Skeletal muscle satellite cell (primary cell): ENCODE results near the gene GNB1.
A peak's percentile ranks its signal among the peaks of the same experiment; 100 is the strongest.

Source experiments
- H3K27me3 ChIP-seq: 2 replicates; pipeline ENCODE4 v1.7.0; 2013; ENCODE audit warnings: low read length; ENCODE audit not compliant: control insufficient read depth, insufficient read depth
- H3K36me3 ChIP-seq: 2 replicates; pipeline ENCODE4 v1.7.0; 2013; ENCODE audit warnings: mild to moderate bottlenecking, control low read depth, low read length; ENCODE audit not compliant: insufficient read depth
- H3K4me1 ChIP-seq: 2 replicates; pipeline ENCODE4 v1.7.0; 2013; ENCODE audit warnings: low read length; ENCODE audit not compliant: control insufficient read depth, insufficient read depth
- H3K4me2 ChIP-seq: 2 replicates; pipeline ENCODE4 v1.7.0; 2013; ENCODE audit warnings: mild to moderate bottlenecking, low read length
- H3K4me3 ChIP-seq: 2 replicates; pipeline ENCODE4 v1.7.0; 2013; ENCODE audit warnings: low read length
- H3K9ac ChIP-seq: 2 replicates; pipeline ENCODE4 v1.7.0; 2013; ENCODE audit warnings: mild to moderate bottlenecking, low read depth, low read length, moderate library complexity
- H3K9me3 ChIP-seq: replicated peaks from 2 replicates; pipeline ENCODE4 v1.7.0; 2013; ENCODE audit warnings: mild to moderate bottlenecking, control low read depth, low read length

Gene GNB1

GRCh38 chr1:1900883-1901640 is 10.2 kb upstream of the GNB1 start:
- no peak overlapping the region for H3K4me3 ChIP-seq
- H3K4me2 ChIP-seq = no peak overlapping the region
- no peaks in the 10 kb centered on the region for H3K36me3 ChIP-seq
- H3K9ac ChIP-seq = no peak overlapping the region
- H3K9me3 ChIP-seq = no peaks in the 10 kb centered on the region
- H3K27me3 ChIP-seq = no peaks in the 10 kb centered on the region
- no peaks in the 10 kb centered on the region for H3K4me1 ChIP-seq

DNA sequence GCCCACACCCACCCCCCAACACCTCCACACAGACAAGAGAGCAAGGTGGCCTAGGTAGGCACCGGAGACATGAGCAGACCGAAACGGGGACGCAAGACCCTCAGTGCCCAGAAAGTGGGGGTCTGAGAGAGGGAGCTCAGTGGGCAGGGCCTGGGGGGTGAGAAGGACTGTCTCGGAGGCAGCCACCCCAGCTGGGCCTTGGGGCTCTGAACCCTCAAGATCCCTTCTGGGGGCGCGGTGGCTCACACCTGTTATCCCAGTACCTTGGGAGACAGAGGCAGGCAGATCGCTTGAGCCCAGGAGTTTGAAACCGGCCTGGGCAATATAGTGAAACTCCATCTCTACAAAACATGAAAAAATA is 9.1 kb upstream of the GNB1 start:
- Histone ChIP-seq H3K4me2 (no peak overlapping the region), H3K9ac (no peak overlapping the region), H3K4me3 (no peak overlapping the region), H3K9me3 (no peaks in the 10 kb centered on the region), H3K4me1 (no peaks in the 10 kb centered on the region), H3K36me3 (no peaks in the 10 kb centered on the region), H3K27me3 (no peaks in the 10 kb centered on the region)

DNA sequence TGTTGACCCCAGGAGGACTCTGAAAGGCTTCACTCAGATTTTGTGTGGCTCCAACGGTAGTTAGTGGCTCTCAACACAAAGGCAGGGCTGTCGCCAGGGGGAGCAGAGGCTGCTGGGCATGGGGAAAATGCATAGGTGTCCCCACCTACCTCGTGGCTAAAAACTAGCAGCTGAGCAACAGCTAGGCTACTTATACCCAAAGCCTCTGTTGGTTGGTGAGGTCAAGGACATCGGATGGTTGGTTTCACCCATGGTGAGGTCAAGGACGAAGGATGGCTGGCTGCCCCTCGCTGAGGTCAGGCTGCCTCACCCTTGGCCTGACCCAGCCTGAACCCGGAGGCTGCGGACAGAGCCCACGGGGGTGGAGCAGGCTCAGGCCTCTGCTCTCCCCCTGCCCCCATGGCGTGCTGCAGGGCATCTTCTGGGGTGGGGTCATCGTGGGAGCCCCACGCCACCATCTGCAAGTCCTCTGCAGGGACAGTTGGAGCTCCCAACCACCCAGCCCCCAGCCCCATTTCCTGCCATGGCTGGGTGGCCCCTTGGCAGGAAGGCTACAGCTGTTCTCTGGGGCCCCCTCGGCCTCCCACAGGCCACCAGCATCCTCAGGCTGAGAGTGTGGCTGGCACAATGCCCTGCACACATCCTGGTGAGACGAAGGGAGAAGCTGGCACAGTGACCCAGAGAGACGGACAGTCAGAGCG is 8.5 kb upstream of the GNB1 start:
- Histone ChIP-seq H3K36me3 (no peaks in the 10 kb centered on the region), H3K9ac (no peak overlapping the region), H3K9me3 (no peaks in the 10 kb centered on the region), H3K4me3 (no peak overlapping the region), H3K4me2 (no peak overlapping the region), H3K27me3 (no peaks in the 10 kb centered on the region), H3K4me1 (peaks cover 4% of the 10 kb centered on the region)

DNA sequence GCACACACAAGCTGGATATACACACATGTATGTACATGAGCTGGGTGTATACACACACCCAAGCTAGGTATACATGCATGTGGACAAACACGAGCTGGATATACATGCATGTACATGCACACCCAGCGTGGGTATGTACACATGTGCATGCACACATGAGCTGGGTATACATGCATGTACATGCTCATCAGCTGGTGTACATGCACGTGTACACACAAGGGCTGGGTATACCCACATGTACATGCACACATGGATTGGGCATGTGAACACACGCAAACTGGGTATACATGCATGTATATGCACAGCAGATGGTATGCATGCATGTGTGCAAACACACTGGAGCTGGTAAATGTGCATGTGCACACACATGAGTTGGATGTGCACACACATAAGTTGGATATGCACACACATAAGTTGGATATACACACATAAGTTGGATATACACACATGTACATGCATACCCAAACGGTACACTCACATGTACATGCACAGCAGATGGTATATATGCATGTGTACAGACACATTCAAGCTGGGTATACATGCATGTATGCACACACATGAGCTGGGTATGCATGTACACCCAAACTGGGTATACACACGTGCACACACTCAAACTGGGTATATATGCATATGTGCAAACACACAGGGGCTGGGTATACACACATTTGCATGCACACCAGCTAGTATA is 7.5 kb upstream of the GNB1 start:
- Histone ChIP-seq H3K4me3 (no peak overlapping the region), H3K27me3 (no peaks in the 10 kb centered on the region), H3K9me3 (no peaks in the 10 kb centered on the region), H3K36me3 (no peaks in the 10 kb centered on the region), H3K4me2 (no peak overlapping the region), H3K9ac (no peak overlapping the region), H3K4me1 (peaks cover 5% of the 10 kb centered on the region)

- Histone ChIP-seq H3K9ac (no peak overlapping the region), H3K9me3 (no peaks in the 10 kb centered on the region), H3K27me3 (no peaks in the 10 kb centered on the region), H3K4me2 (no peak overlapping the region), H3K4me3 (no peak overlapping the region), H3K36me3 (no peaks in the 10 kb centered on the region), H3K4me1 (peaks cover 15% of the 10 kb centered on the region)
Measured at GRCh38 chr1:1895456-1896336, 4.8 kb upstream of the GNB1 start.

DNA sequence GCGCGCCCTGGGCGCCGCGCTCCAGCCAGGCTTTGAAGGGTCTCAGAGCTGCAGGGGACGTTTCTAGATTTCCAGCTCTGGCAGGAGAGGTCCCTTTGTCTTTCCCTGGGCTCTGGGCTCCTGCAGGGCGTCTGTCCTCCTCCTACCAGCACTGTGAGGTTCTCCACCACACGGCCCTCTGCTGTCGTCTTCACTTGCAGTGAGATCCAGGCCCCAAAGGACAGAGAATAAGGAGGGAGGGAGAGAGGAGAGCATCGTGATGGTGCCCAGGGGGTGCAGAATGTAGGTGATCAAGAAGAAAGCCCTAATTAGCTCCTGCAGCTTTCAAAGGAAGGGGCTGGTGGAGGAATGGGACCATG is 4.2 kb upstream of the GNB1 start:
- Histone ChIP-seq H3K36me3 (no peaks in the 10 kb centered on the region), H3K9me3 (no peaks in the 10 kb centered on the region), H3K4me3 (no peak overlapping the region), H3K27me3 (no peaks in the 10 kb centered on the region), H3K4me1 (peaks cover 15% of the 10 kb centered on the region), H3K9ac (no peak overlapping the region), H3K4me2 (peak overlapping the region; percentile 37)

- no peak overlapping the region for H3K9ac ChIP-seq
- peak overlapping the region; percentile 37 for H3K4me2 ChIP-seq
- H3K27me3 ChIP-seq = no peaks in the 10 kb centered on the region
- peaks cover 15% of the 10 kb centered on the region for H3K4me1 ChIP-seq
- no peak overlapping the region for H3K4me3 ChIP-seq
- H3K9me3 ChIP-seq = no peaks in the 10 kb centered on the region
- no peaks in the 10 kb centered on the region for H3K36me3 ChIP-seq
Measured at GRCh38 chr1:1894354-1895059, 3.6 kb upstream of the GNB1 start.

- H3K4me1 ChIP-seq = peaks cover 16% of the 10 kb centered on the region
- no peak overlapping the region for H3K4me3 ChIP-seq
- no peaks in the 10 kb centered on the region for H3K36me3 ChIP-seq
- H3K4me2 ChIP-seq = no peak overlapping the region
- no peaks in the 10 kb centered on the region for H3K27me3 ChIP-seq
- no peak overlapping the region for H3K9ac ChIP-seq
- no peaks in the 10 kb centered on the region for H3K9me3 ChIP-seq
Measured at GRCh38 chr1:1893997-1894353, 3.1 kb upstream of the GNB1 start.

DNA sequence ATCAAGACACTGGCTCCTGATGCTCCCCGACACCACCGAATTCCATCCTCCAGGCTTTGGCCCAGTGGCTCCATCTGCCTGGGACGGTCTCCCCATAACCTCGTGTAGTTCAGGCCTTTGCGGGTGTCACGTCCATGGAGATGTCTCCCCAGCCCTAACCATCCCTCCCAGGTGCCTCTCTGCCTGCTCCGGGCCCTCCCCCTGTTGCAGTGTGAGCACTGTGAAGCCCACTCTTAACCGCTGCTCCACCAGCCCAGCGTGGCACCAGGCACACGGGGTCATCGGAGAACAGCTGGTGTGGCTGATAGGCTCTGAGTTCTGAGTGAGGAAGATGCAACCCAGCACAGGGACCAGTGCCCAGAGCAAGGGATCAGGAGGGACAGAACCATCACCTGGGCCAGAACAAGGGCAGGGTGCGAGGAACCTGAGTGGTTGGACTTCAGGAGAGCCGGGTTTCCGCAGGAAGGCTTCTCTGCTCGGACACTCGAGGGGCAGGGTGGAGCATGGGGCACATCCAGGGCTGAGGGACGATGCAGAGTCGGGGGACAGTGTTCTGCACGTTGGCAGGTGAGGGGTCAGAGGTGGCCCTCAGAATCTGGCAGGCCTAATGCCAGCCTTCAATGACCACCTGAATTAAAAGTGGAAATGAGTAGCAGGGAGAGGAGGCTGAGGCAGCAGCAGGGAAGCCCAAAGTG is 2.6 kb upstream of the GNB1 start:
- Histone ChIP-seq H3K9me3 (no peaks in the 10 kb centered on the region), H3K36me3 (no peaks in the 10 kb centered on the region), H3K4me1 (peaks cover 21% of the 10 kb centered on the region), H3K9ac (no peak overlapping the region), H3K27me3 (no peaks in the 10 kb centered on the region), H3K4me3 (no peak overlapping the region), H3K4me2 (no peak overlapping the region)

DNA sequence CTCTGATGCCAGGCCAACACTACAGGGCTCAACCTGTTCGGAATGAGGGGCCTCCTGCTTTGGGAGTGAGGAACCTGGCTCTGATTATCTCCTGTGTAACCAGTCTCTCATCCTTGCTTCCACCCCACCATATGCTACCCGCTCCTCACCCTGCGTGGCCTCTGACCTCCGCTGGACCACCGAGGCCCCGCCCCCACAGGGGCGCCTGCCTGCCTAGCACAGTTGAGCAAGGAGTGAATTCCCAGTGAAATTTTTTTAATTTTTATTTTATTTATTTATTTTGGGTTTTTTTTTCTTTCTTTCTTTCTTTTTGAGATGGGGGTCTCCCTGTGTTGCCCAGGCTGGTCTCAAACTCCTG is 1.9 kb upstream of the GNB1 start:
- Histone ChIP-seq H3K4me1 (peaks cover 27% of the 10 kb centered on the region), H3K9me3 (no peaks in the 10 kb centered on the region), H3K27me3 (no peaks in the 10 kb centered on the region), H3K4me2 (peak overlapping the region; percentile 99), H3K36me3 (no peaks in the 10 kb centered on the region), H3K4me3 (peak overlapping the region; percentile 84), H3K9ac (no peak overlapping the region)
